Hepatocyte (in vitro differentiated cells): ENCODE results near the gene IRF7. TPM values are rescaled to one million over a fixed set of nuclear protein-coding genes. Genes with fewer than 3 reads are reported as not detected.

ENCODE experiments used
- DNase-seq: peaks from one replicate; pipeline ENCODE4 v3.0.0-alpha.2; 2016; ENCODE audit warnings: low spot score
- H2AFZ ChIP-seq: fragments of 200-600 bp; sonication (generic); 2 replicates; pipeline ENCODE4 v1.6.0; 2016; ENCODE audit warnings: antibody characterized with exemption, mild to moderate bottlenecking
- H3K27ac ChIP-seq: fragments of 200-600 bp; sonication (generic); 2 replicates; pipeline ENCODE4 v1.5.1; 2016; ENCODE audit warnings: mild to moderate bottlenecking
- H3K27me3 ChIP-seq: fragments of 200-600 bp; sonication (generic); 2 replicates; pipeline ENCODE4 v1.6.1; 2016
- H3K36me3 ChIP-seq: fragments of 200-600 bp; sonication (generic); replicated peaks from 2 replicates; pipeline ENCODE4 v1.5.1; 2016; ENCODE audit warnings: low read depth; ENCODE audit not compliant: insufficient read depth
- H3K4me1 ChIP-seq: fragments of 200-600 bp; sonication (generic); 2 replicates; pipeline ENCODE4 v1.5.1; 2016; ENCODE audit warnings: mild to moderate bottlenecking, moderate library complexity; ENCODE audit not compliant: insufficient read depth
- H3K4me2 ChIP-seq: fragments of 200-600 bp; sonication (generic); 2 replicates; pipeline ENCODE4 v1.6.0; 2016
- H3K4me3 ChIP-seq: fragments of 200-600 bp; sonication (generic); 2 replicates; pipeline ENCODE4 v1.5.1; 2016; ENCODE audit warnings: mild to moderate bottlenecking
- H3K79me2 ChIP-seq: fragments of 200-600 bp; sonication (generic); 2 replicates; pipeline ENCODE4 v1.6.0; 2017; ENCODE audit warnings: mild to moderate bottlenecking
- H3K9me2 ChIP-seq: fragments of 200-600 bp; sonication (generic); replicated peaks from 2 replicates; pipeline ENCODE4 v1.6.0; 2017; ENCODE audit warnings: mild to moderate bottlenecking; ENCODE audit not compliant: insufficient read depth
- H3K9me3 ChIP-seq: fragments of 200-600 bp; sonication (generic); 2 replicates; pipeline ENCODE4 v1.5.1; 2016; ENCODE audit warnings: low read depth, mild to moderate bottlenecking
- H4K20me1 ChIP-seq: fragments of 200-600 bp; sonication (generic); 2 replicates; pipeline ENCODE4 v1.6.0; 2016; ENCODE audit warnings: mild to moderate bottlenecking; ENCODE audit not compliant: insufficient read depth, poor library complexity, severe bottlenecking
- EZH2 ChIP-seq: fragments of 200-600 bp; sonication (generic); IDR thresholded peaks from 2 replicates; pipeline ENCODE4 v1.6.1; 2016; ENCODE audit warnings: antibody characterized with exemption, mild to moderate bottlenecking, borderline replicate concordance
- EZH2phosphoT487 ChIP-seq: fragments of 200-600 bp; sonication (generic); IDR thresholded peaks from one replicate; pipeline ENCODE4 v1.6.1; 2018; ENCODE audit warnings: antibody characterized with exemption, mild to moderate bottlenecking, low read depth, moderate library complexity; ENCODE audit not compliant: unreplicated experiment, severe bottlenecking
- WGBS: methylation state at CpG from one replicate; pipeline ENCODE4 v1.1.6; 2016; ENCODE audit warnings: low lambda C conversion rate; ENCODE audit errors: missing lambda C conversion rate; 5-methylcytosine and 5-hydroxymethylcytosine counted together
- polyA plus RNA-seq: library from polyadenylated mRNA; unstranded; fragments of >200 nt; fragmentation: Nextera tagmentation; extraction: Ambion mirVana; gene quantifications from 2 replicates; pipeline ENCODE4 v1.2.1, GENCODE V29; 2016
- total RNA-seq: library from RNA; depleted of rRNA; stranded (reverse); fragments of >200 nt; gene quantifications from 2 replicates; pipeline ENCODE4 v1.2.3, GENCODE V29; 2014
- TF ChIP-seq, protein P1 (sequence below): fragments of 200-600 bp; sonication (generic); IDR thresholded peaks from 2 replicates; pipeline ENCODE4 v1.5.1; 2016; ENCODE audit warnings: antibody characterized with exemption, mild to moderate bottlenecking; ENCODE audit not compliant: poor library complexity

The IRF7 gene
- total and polyA plus RNA-seq, 2 experiments from 2014 or later, result 10.4 to 24.6 TPM

DNA sequence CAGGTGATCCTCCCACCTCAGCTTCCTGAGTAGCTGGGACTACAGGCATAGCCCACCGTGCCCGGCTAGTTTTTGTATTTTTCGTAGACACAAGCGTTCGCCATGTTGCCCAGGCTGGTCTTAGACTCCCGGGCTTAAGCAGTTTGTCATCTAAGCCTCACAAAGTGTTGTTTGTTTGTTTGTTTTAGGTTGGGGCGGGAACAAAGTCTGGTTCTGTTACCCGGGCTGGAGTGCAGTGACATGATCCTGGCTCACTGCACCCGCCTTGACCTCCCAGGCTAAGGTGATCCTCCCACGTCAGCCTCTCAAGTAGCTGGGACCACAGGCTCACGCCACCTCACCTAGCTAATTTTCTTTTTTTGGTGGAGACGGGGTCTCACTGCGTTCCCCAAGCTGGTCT lies 12.6 kb downstream of the IRF7 start:
- peaks cover 4% of the 10 kb centered on the region for H3K79me2 ChIP-seq
- no peak overlapping the region for H3K27ac ChIP-seq
- 93% methylated on average over 13 of the region's 13 CpGs for WGBS
- peaks cover 4% of the 10 kb centered on the region for H4K20me1 ChIP-seq
- H3K36me3 ChIP-seq, result no peaks in the 10 kb centered on the region
- TF ChIP-seq EZH2 (no peak), EZH2phosphoT487 (no peak)
- TF ChIP-seq, protein P1, sequence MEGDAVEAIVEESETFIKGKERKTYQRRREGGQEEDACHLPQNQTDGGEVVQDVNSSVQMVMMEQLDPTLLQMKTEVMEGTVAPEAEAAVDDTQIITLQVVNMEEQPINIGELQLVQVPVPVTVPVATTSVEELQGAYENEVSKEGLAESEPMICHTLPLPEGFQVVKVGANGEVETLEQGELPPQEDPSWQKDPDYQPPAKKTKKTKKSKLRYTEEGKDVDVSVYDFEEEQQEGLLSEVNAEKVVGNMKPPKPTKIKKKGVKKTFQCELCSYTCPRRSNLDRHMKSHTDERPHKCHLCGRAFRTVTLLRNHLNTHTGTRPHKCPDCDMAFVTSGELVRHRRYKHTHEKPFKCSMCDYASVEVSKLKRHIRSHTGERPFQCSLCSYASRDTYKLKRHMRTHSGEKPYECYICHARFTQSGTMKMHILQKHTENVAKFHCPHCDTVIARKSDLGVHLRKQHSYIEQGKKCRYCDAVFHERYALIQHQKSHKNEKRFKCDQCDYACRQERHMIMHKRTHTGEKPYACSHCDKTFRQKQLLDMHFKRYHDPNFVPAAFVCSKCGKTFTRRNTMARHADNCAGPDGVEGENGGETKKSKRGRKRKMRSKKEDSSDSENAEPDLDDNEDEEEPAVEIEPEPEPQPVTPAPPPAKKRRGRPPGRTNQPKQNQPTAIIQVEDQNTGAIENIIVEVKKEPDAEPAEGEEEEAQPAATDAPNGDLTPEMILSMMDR, result no peak
- H3K4me2 ChIP-seq, result no peak overlapping the region
- no peaks in the 10 kb centered on the region for H3K9me2 ChIP-seq
- H3K4me3 ChIP-seq, result no peak overlapping the region
- H3K27me3 ChIP-seq, result no peaks in the 10 kb centered on the region
- no peak overlapping the region for H2AFZ ChIP-seq
- DNase-seq, result no peak
- H3K4me1 ChIP-seq, result no peaks in the 10 kb centered on the region
- no peaks in the 10 kb centered on the region for H3K9me3 ChIP-seq

DNA sequence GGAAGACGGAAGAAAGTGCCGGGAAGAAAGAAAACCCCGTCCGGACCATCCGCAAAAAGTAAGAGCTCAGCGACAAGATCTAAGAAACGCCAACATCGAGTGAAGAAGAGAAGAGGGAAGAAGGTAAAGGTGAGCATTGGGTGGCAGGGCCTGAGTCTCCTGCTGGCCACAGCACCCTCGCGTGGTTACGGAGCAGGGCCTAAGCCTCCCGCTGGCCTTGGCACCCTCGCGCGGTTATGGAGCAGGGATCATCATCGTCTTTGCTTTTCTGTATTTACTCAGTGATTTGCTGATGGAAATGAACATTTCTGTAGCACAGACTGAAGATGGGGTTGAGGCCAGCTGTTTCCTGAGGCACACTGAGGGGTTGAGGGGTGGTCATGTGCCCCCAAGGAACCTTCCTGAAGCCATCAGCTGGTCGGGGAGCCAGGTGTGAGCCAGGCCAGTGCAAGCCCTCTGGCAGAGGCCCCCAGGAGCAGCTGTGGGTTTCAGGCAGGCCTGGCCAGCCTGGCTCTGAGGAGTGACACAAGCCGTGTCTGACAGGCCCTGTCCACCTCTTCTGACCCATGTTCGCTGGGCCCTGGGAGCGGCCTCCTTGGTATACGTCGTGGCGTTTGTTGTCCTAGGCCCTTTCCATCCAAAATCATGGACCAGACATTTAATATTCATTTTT lies 14.0 kb downstream of the IRF7 start:
- H3K4me3 ChIP-seq, result no peak overlapping the region
- peaks cover 4% of the 10 kb centered on the region for H4K20me1 ChIP-seq
- TF ChIP-seq, protein P1, result no peak
- TF ChIP-seq EZH2phosphoT487 (no peak), EZH2 (no peak)
- H3K27me3 ChIP-seq, result no peaks in the 10 kb centered on the region
- whole genome bisulfite sequencing, result 96% methylated on average over 23 of the region's 23 CpGs
- H3K36me3 ChIP-seq, result no peaks in the 10 kb centered on the region
- H3K79me2 ChIP-seq, result peaks cover 4% of the 10 kb centered on the region
- no peak overlapping the region for H3K27ac ChIP-seq
- no peak overlapping the region for H2AFZ ChIP-seq
- no peak overlapping the region for H3K4me2 ChIP-seq
- no peak for DNase-seq
- H3K4me1 ChIP-seq, result no peaks in the 10 kb centered on the region
- no peaks in the 10 kb centered on the region for H3K9me2 ChIP-seq
- H3K9me3 ChIP-seq, result no peaks in the 10 kb centered on the region

DNA sequence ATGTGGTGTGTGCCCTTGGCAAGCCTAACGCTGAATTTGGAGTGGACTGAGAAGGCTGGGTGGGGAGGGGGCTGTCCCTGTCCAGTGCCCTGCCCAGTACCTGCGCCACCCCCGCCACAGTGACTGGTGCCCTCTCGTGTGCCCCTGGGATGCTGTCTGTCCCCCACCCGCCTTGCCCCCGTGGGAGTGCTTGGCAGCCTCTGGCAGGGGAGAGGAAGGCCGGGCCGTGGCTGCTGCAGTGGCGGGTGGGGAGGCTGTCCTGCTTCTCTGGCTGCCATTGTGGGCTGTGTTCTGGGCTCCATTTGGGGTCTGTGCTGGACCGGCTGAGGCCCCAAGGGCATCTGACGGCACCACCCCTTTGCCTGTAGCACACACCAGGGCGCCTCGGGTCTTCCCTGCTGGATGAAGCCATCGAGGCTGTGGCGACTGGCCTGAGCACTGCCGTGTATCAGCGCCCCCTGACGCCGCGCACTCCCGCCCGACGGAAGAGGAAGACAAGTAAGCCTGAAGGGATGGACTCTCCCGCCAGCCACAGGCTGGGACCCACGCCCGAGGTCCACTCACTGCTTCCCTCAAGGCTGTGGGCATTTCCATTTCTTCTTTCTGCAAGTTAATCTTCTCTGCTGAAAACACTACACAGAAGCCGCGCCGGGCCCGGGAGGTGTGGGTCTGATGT lies 17.6 kb downstream of the IRF7 start:
- no peak overlapping the region for H2AFZ ChIP-seq
- peaks cover 6% of the 10 kb centered on the region for H4K20me1 ChIP-seq
- no peaks in the 10 kb centered on the region for H3K27me3 ChIP-seq
- no peaks in the 10 kb centered on the region for H3K36me3 ChIP-seq
- DNase-seq, result no peak
- no peak overlapping the region for H3K4me2 ChIP-seq
- no peak overlapping the region for H3K27ac ChIP-seq
- H3K79me2 ChIP-seq, result peaks cover 27% of the 10 kb centered on the region
- WGBS, result 94% methylated on average over 27 of the region's 30 CpGs
- no peak overlapping the region for H3K4me3 ChIP-seq
- H3K9me2 ChIP-seq, result no peaks in the 10 kb centered on the region
- no peaks in the 10 kb centered on the region for H3K4me1 ChIP-seq
- TF ChIP-seq, protein P1, result no peak
- H3K9me3 ChIP-seq, result no peaks in the 10 kb centered on the region
